Measurements from ENCODE around the gene LMOD2. TPM values are rescaled to one million over a fixed set of nuclear protein-coding genes. Genes with fewer than 3 reads are reported as not detected.

Gene LMOD2
- total and polyA plus RNA-seq, 2 donors (not counting 3 experiments of a cell fraction or from before 2014, with no cell fraction given): not detected

DNA sequence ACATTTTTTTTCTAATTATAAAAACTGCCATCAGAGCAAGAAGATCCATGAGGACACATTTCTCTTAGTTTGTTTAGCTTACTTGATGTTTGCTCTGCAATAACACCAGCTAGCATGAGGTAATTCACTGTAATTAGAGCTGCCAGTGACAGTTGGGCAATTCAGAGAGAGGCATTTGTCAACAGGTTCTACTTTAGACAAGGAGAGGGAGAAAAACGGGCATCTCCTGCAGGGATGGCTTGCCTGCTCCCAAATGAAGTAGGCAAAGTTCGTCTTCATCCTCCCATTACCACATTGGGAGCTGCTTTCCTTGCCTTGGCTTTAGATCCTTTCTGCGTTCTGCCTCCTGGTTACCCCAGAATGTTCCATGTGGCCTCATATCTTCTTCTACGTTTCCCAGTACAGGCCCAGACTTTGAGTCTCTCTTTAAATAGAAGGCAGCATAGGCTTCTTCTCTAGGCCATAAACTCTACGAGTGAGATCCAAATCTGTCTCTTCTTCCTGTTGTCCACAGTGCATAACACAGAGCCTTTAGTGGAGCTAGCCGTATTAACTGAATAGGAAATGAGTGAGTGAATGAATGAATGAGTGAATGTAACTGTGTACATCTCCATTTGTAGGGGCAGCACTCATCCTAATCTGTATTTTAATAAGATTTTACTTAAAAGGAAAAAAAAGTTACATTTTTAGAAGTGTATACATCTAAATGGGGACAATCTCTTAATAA is 32.8 kb upstream of the LMOD2 start:
- no peaks in the 10 kb centered on the region for H3K79me2 ChIP-seq (ENCODE audit: control insufficient read depth, insufficient read depth, low read length)
- FAIRE-seq: no peak
- H3K9me1 ChIP-seq (replicated peaks; ENCODE audit: control insufficient read depth, extremely low read depth, insufficient read depth, low read length): no peaks in the 10 kb centered on the region
- H3K4me3 ChIP-seq (replicated peaks in 1 of 3; ENCODE audit: insufficient read depth in 1 of 3, low read depth in 1 of 3, low read length in 3 of 3): no peak overlapping the region
- H2AFZ ChIP-seq (ENCODE audit: low read depth, low read length): peak overlapping the region; percentile 15
- no TSS peak for BruUV-seq (replicated peaks)
- TF ChIP-seq EZH2 (IDR thresholded peaks at IDR 0.05; ENCODE audit: borderline replicate concordance, low read depth, low read length, severe bottlenecking) (no peak), POLR2AphosphoS5 (IDR thresholded peaks at IDR 0.05; ENCODE audit: insufficient read depth, low read depth, low read length) (no peak), FOS (IDR thresholded peaks at IDR 0.05; ENCODE audit: borderline replicate concordance, insufficient read depth, low read length) (no peak), MYC (IDR thresholded peaks at IDR 0.05; ENCODE audit: low read depth, low read length) (no peak), JUN (IDR thresholded peaks at IDR 0.05; ENCODE audit: borderline replicate concordance, insufficient read depth, insufficient read length, low read depth) (no peak), GATA2 (IDR thresholded peaks at IDR 0.05; ENCODE audit: insufficient read depth, insufficient read length, low read depth, low read length) (no peak), POLR2A (IDR thresholded peaks at IDR 0.05; ENCODE audit: low read depth, low read length) (no peak)
- TF ChIP-seq, protein P1, sequence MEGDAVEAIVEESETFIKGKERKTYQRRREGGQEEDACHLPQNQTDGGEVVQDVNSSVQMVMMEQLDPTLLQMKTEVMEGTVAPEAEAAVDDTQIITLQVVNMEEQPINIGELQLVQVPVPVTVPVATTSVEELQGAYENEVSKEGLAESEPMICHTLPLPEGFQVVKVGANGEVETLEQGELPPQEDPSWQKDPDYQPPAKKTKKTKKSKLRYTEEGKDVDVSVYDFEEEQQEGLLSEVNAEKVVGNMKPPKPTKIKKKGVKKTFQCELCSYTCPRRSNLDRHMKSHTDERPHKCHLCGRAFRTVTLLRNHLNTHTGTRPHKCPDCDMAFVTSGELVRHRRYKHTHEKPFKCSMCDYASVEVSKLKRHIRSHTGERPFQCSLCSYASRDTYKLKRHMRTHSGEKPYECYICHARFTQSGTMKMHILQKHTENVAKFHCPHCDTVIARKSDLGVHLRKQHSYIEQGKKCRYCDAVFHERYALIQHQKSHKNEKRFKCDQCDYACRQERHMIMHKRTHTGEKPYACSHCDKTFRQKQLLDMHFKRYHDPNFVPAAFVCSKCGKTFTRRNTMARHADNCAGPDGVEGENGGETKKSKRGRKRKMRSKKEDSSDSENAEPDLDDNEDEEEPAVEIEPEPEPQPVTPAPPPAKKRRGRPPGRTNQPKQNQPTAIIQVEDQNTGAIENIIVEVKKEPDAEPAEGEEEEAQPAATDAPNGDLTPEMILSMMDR (IDR thresholded peaks at IDR 0.05; ENCODE audit: extremely low read depth in 1 of 2, insufficient read depth in 1 of 2, low read depth in 1 of 2, low read length in 2 of 2): no peak
- TF ChIP-seq, protein P2, sequence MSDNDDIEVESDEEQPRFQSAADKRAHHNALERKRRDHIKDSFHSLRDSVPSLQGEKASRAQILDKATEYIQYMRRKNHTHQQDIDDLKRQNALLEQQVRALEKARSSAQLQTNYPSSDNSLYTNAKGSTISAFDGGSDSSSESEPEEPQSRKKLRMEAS (IDR thresholded peaks at IDR 0.05; ENCODE audit: insufficient read depth, insufficient read length): no peak
- H4K20me1 ChIP-seq (replicated peaks; ENCODE audit: control insufficient read depth, extremely low read depth, insufficient read depth, low read length): no peaks in the 10 kb centered on the region
- dilution Hi-C loops (cut with MboI; ENCODE audit: extremely low pct_ligation_motif_present, low sequenced_read_pairs) (no loop called here), intact Hi-C loops (cut with micrococcal nuclease) (no loop called here)
- no peak overlapping the region for H3K4me2 ChIP-seq (ENCODE audit: insufficient read depth, low read length)
- POLR2A ChIA-PET: no interaction called here
- H3K27me3 ChIP-seq (ENCODE audit: control insufficient read depth in 2 of 2, insufficient read depth in 2 of 2, low read length in 2 of 2): no peaks in the 10 kb centered on the region
- no peak overlapping the region for H3K27ac ChIP-seq (ENCODE audit: insufficient read depth, low read depth, low read length)
- H3K36me3 ChIP-seq (ENCODE audit: control insufficient read depth in 2 of 2, extremely low read depth in 1 of 2, insufficient read depth in 2 of 2, low read length in 2 of 2): no peaks in the 10 kb centered on the region
- H3K9ac ChIP-seq (replicated peaks; ENCODE audit: extremely low read depth, insufficient read depth, low read length): no peak overlapping the region
- H3K9me3 ChIP-seq (replicated peaks; ENCODE audit: control insufficient read depth, insufficient read depth, low read length): no peaks in the 10 kb centered on the region
- DNase-seq (ENCODE audit: low read depth, low spot score): no peak
- CTCF ChIA-PET: interaction anchor here (0.9 kb wide), 1 partner anchor 11 kb away, joined by 3 read pairs; no protein-coding TSS in a partner anchor
- no peaks in the 10 kb centered on the region for H3K4me1 ChIP-seq (ENCODE audit: control insufficient read depth, extremely low read depth, insufficient read depth, low read length)
